Central memory CD4-positive, alpha-beta T cell (primary cell): ENCODE data around the gene COQ6.
"Not testable (repeated sequence)": the region's sequence is repeated elsewhere in the genome, so short reads cannot be mapped to it uniquely, and the experiment has no call there.

Source experiments
- DNase-seq: peaks from one replicate; pipeline ENCODE4 v3.0.0; 2022

Gene COQ6

DNA sequence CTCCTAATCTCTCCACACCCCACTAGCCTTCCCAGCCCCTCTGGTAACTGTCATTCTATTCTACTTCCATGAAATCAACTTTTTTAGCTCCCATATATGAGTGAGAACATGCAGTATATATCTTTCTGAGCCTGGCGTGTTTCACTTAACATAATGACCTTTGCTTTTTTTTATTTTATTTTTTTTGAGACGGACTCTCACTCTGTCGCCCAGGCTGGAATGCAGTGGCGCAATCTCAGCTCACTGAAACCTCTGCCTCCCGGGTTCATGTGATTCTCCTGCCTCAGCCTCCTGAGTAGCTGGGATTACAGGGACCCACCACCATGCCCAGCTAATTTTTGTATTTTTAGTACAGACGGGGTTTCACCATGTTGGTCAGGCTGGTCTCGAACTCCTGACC, 38.6 kb downstream of the COQ6 start:
- not testable (repeated sequence) for DNase-seq

- no peak for DNase-seq
These were observed 41.0 kb downstream of the COQ6 start for GRCh38 chr14:73991092-73991491.

- DNase-seq: not testable (repeated sequence)
These were observed 44.8 kb downstream of the COQ6 start for GRCh38 chr14:73994926-73995325.

GRCh38 chr14:73995977-73996378, 45.9 kb downstream of the COQ6 start:
- DNase-seq: no peak

- DNase-seq: no peak
These were observed 46.6 kb downstream of the COQ6 start for GRCh38 chr14:73996731-73997107.

DNA sequence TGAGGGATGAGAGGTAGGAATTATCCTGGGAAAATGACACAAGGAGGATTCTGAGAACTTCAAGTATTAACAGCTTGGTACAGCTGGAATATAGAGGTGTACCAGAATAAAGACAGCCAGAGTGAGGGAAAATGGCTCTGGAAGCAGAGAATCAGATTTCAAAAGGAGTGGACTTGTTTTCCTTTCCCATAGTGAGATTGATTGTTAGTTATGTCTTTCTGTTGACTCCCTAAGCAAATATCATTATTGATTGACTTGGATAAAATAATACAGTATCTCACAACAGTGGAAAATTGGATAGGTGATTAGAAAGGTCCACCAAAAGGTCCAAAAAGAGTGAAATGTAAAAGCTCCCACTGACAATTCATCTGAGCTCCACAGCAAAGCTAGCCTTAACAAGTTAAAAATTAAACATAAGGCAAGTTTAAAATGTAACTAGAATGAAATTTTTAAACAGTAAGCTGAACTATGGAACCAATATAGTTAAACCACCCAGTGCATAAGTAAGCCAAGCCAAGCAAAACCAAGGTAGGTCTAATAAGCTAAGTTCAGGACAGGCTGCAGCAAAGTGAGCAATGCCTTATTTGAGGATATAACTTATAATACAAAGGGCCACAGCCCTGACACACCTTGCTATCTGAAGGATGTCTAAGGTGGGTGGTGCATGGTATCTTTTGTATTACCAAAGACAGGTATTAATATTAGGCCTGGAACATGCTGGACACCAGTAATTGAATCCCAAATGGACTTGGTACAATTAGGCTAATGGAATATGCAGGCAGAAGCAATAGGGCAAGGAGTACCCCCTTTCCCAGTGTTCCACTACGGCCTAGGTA, 47.2 kb downstream of the COQ6 start:
- no peak for DNase-seq

GRCh38 chr14:73997944-73998447, 47.9 kb downstream of the COQ6 start:
- DNase-seq: no peak

- DNase-seq: no peak
These were observed 48.6 kb downstream of the COQ6 start for GRCh38 chr14:73998726-73999125.

- not testable (repeated sequence) for DNase-seq
These were observed 55.6 kb downstream of the COQ6 start for GRCh38 chr14:74005664-74006063.

GRCh38 chr14:74008843-74009499, 58.9 kb downstream of the COQ6 start:
- no peak for DNase-seq
